Fibroblast of lung (primary cell): ENCODE data around the gene PCBP3.

Source experiments
- CTCF ChIP-seq, 2 donors: IDR thresholded peaks in 1 of 2; conservative IDR thresholded peaks in 1 of 2; 1 replicate in 1 of 2; 2 replicates in 1 of 2; pipeline ENCODE4 v1.5.1; 2011 to 2012; ENCODE audit warnings: low read length in 2 of 2, control low read depth in 1 of 2, inconsistent platforms in 1 of 2, low read depth in 1 of 2, mild to moderate bottlenecking in 1 of 2
- EZH2 ChIP-seq: IDR thresholded peaks from 2 replicates; pipeline ENCODE4 v1.5.1; 2012; ENCODE audit warnings: low read length, control low read depth, mild to moderate bottlenecking; ENCODE audit errors: missing control alignments

- TF ChIP-seq CTCF (conservative IDR thresholded peaks at IDR 0.05 in 1 of 2, IDR thresholded peaks at IDR 0.05 in 1 of 2; ENCODE audit: low read depth in 1 of 2, low read length in 2 of 2) (no peak), EZH2 (no peak)
Observed at GRCh38 chr21:45670731-45671130, 27.2 kb downstream of the PCBP3 start.
